Measurements from ENCODE around the gene PCLO. TPM values are rescaled to one million over a fixed set of nuclear protein-coding genes. Genes with fewer than 3 reads are reported as not detected.
A peak's percentile ranks its signal among the peaks of the same experiment; 100 is the strongest.
"Not testable (repeated sequence)": the region's sequence is repeated elsewhere in the genome, so short reads cannot be mapped to it uniquely, and the experiment has no call there.

PCLO gene
- polyA plus RNA-seq, 3 donors = 8.9 to 10.8 (median 10.0) TPM

- DNase-seq (ENCODE audit: extremely low read depth in 1 of 11, low read depth in 9 of 11, low spot score in 4 of 11) = not testable (repeated sequence)
Measured at GRCh38 chr7:82901098-82901497, 261.6 kb downstream of the PCLO start.

- no peak for DNase-seq (ENCODE audit: extremely low read depth in 1 of 11, low read depth in 9 of 11, low spot score in 4 of 11)
Measured at GRCh38 chr7:82897500-82897899, 265.2 kb downstream of the PCLO start.

GRCh38 chr7:82894341-82894740 is 268.3 kb downstream of the PCLO start:
- DNase-seq (ENCODE audit: extremely low read depth in 1 of 11, low read depth in 9 of 11, low spot score in 4 of 11) = not testable (repeated sequence)

- DNase-seq (ENCODE audit: extremely low read depth in 1 of 11, low read depth in 9 of 11, low spot score in 4 of 11) = no peak
Measured at GRCh38 chr7:82886324-82886723, 276.4 kb downstream of the PCLO start.

- no peak for DNase-seq (ENCODE audit: extremely low read depth in 1 of 11, low read depth in 9 of 11, low spot score in 4 of 11)
Measured at GRCh38 chr7:82865856-82866255, 296.8 kb downstream of the PCLO start.

GRCh38 chr7:82859106-82859850 is 303.4 kb downstream of the PCLO start:
- DNase-seq (ENCODE audit: extremely low read depth in 1 of 11, low read depth in 9 of 11, low spot score in 4 of 11) = no peak

- no peak for DNase-seq (ENCODE audit: extremely low read depth in 1 of 11, low read depth in 9 of 11, low spot score in 4 of 11)
Measured at GRCh38 chr7:82851121-82851520, 311.6 kb downstream of the PCLO start.

GRCh38 chr7:82841828-82842227 is 320.9 kb downstream of the PCLO start:
- DNase-seq (ENCODE audit: extremely low read depth in 1 of 11, low read depth in 9 of 11, low spot score in 4 of 11) = no peak

GRCh38 chr7:82840061-82840460 is 322.6 kb downstream of the PCLO start:
- DNase-seq (ENCODE audit: extremely low read depth in 1 of 11, low read depth in 9 of 11, low spot score in 4 of 11) = no peak

- no peak for DNase-seq (ENCODE audit: extremely low read depth in 1 of 11, low read depth in 9 of 11, low spot score in 4 of 11)
Measured at GRCh38 chr7:82839555-82839954, 323.1 kb downstream of the PCLO start.

GRCh38 chr7:82839063-82839462 is 323.6 kb downstream of the PCLO start:
- DNase-seq (ENCODE audit: extremely low read depth in 1 of 11, low read depth in 9 of 11, low spot score in 4 of 11) = no peak

GRCh38 chr7:82838314-82838713 is 324.4 kb downstream of the PCLO start:
- no peak for DNase-seq (ENCODE audit: extremely low read depth in 1 of 11, low read depth in 9 of 11, low spot score in 4 of 11)

GRCh38 chr7:82823073-82823472 is 339.6 kb downstream of the PCLO start:
- no peak for DNase-seq (ENCODE audit: extremely low read depth in 1 of 11, low read depth in 9 of 11, low spot score in 4 of 11)

- DNase-seq (ENCODE audit: extremely low read depth in 1 of 11, low read depth in 9 of 11, low spot score in 4 of 11) = no peak
Measured at GRCh38 chr7:82821037-82821436, 341.6 kb downstream of the PCLO start.

GRCh38 chr7:82818171-82818570 is 344.5 kb downstream of the PCLO start:
- no peak for DNase-seq (ENCODE audit: extremely low read depth in 1 of 11, low read depth in 9 of 11, low spot score in 4 of 11)

GRCh38 chr7:82816272-82816671 is 346.4 kb downstream of the PCLO start:
- no peak for DNase-seq (ENCODE audit: extremely low read depth in 1 of 11, low read depth in 9 of 11, low spot score in 4 of 11)

- peak; percentile 4 to 48 (median 30) for DNase-seq (ENCODE audit: extremely low read depth in 1 of 11, low read depth in 9 of 11, low spot score in 4 of 11)
Measured at GRCh38 chr7:82810558-82811259, 352.0 kb downstream of the PCLO start.

- no peak for DNase-seq (ENCODE audit: extremely low read depth in 1 of 11, low read depth in 9 of 11, low spot score in 4 of 11)
Measured at GRCh38 chr7:82808633-82809032, 354.1 kb downstream of the PCLO start.

GRCh38 chr7:82805527-82805960 is 357.1 kb downstream of the PCLO start:
- no peak for DNase-seq (ENCODE audit: extremely low read depth in 1 of 11, low read depth in 9 of 11, low spot score in 4 of 11)

- DNase-seq (ENCODE audit: extremely low read depth in 1 of 11, low read depth in 9 of 11, low spot score in 4 of 11) = no peak
Measured at GRCh38 chr7:82803411-82803810, 359.3 kb downstream of the PCLO start.
